GM12878 (cell line): Measurements from ENCODE around the gene NOP14. TPM values are rescaled to one million over a fixed set of nuclear protein-coding genes. Genes with fewer than 3 reads are reported as not detected.

Source experiments
- BHLHE40 ChIP-seq, 2 experiments: fragments of 450-650 bp in 1 of 2; IDR thresholded peaks; 2 replicates each; pipeline ENCODE4 v1.6.1; 2011 to 2017; ENCODE audit warnings: low read depth in 2 of 2, borderline replicate concordance in 1 of 2, improper control_type of control experiment in 1 of 2, low read length in 1 of 2, mild to moderate bottlenecking in 1 of 2
- CREM ChIP-seq: IDR thresholded peaks from 2 replicates; pipeline ENCODE4 v1.6.1; 2014; ENCODE audit warnings: antibody characterized with exemption, low read depth
- CTCF ChIP-seq, 3 experiments: IDR thresholded peaks in 2 of 3; conservative IDR thresholded peaks in 1 of 3; 2 replicates each; pipeline ENCODE4 v1.5.1; 2011; ENCODE audit warnings: low read depth in 3 of 3, low read length in 3 of 3, mild to moderate bottlenecking in 3 of 3, control low read depth in 2 of 3, moderate library complexity in 2 of 3, inconsistent platforms in 1 of 3, mixed read lengths in 1 of 3; ENCODE audit not compliant: control insufficient read depth in 2 of 3, insufficient read depth in 1 of 3; ENCODE audit errors: extremely low read depth in 1 of 3
- CUX1 ChIP-seq: IDR thresholded peaks from 2 replicates; pipeline ENCODE4 v1.6.1; 2012; ENCODE audit warnings: improper control_type of control experiment, low read depth, low read length; ENCODE audit not compliant: insufficient replicate concordance
- E2F8 ChIP-seq: fragments of 450-650 bp; IDR thresholded peaks from 2 replicates; pipeline ENCODE4 v1.6.1; 2018; ENCODE audit warnings: mild to moderate bottlenecking, low read depth, moderate library complexity; ENCODE audit not compliant: partially characterized antibody
- ELK1 ChIP-seq: IDR thresholded peaks from 2 replicates; pipeline ENCODE4 v1.6.1; 2012; ENCODE audit warnings: low read depth, low read length, improper control_type of control experiment
- GATAD2B ChIP-seq: fragments of 450-650 bp; conservative IDR thresholded peaks from 2 replicates; pipeline ENCODE4 v1.6.1; 2017; ENCODE audit warnings: low read depth, mild to moderate bottlenecking, moderate library complexity
- HDAC2 ChIP-seq: fragments of 200-600 bp; sonication (generic); IDR thresholded peaks from 2 replicates; pipeline ENCODE4 v1.6.1; 2017
- MEF2B ChIP-seq: fragments of 450-650 bp; IDR thresholded peaks from 2 replicates; pipeline ENCODE4 v1.6.1; 2018; ENCODE audit warnings: mild to moderate bottlenecking, moderate library complexity; ENCODE audit not compliant: partially characterized antibody, poor library complexity, severe bottlenecking
- MYC ChIP-seq: IDR thresholded peaks from 2 replicates; pipeline ENCODE4 v1.6.1; 2011; ENCODE audit warnings: mild to moderate bottlenecking, low read length, moderate library complexity, inconsistent platforms; ENCODE audit not compliant: insufficient read depth, insufficient replicate concordance, insufficient read length, severe bottlenecking
- NFXL1 ChIP-seq: fragments of 450-650 bp; IDR thresholded peaks from 2 replicates; pipeline ENCODE4 v1.6.1; 2017; ENCODE audit warnings: antibody characterized with exemption, mild to moderate bottlenecking, borderline replicate concordance
- POLR2AphosphoS2 ChIP-seq: IDR thresholded peaks from 2 replicates; pipeline ENCODE4 v1.6.1; 2011; ENCODE audit warnings: low read depth, mild to moderate bottlenecking, low read length, improper control_type of control experiment, moderate library complexity
- RB1 ChIP-seq: fragments of 450-650 bp; formaldehyde crosslinking; IDR thresholded peaks from 2 replicates; pipeline ENCODE4 v1.6.1; 2017; ENCODE audit warnings: mild to moderate bottlenecking, borderline replicate concordance
- TAF1 ChIP-seq: IDR thresholded peaks from 2 replicates; pipeline ENCODE4 v1.6.1; 2011; ENCODE audit warnings: mild to moderate bottlenecking, low read depth, low read length, borderline replicate concordance
- TCF12 ChIP-seq: IDR thresholded peaks from 2 replicates; pipeline ENCODE4 v1.6.1; 2011; ENCODE audit warnings: low read depth, mild to moderate bottlenecking, low read length
- YY1 ChIP-seq: IDR thresholded peaks from 2 replicates; pipeline ENCODE4 v1.6.1; 2011; ENCODE audit warnings: low read depth, mild to moderate bottlenecking, low read length
- polyA plus RNA-seq, 11 experiments: library from polyadenylated mRNA; depleted of rRNA in 4 of 11; unstranded in 6 of 11; stranded (reverse) in 5 of 11; fragments of >200 nt; fragmentation: Nextera tagmentation in 4 of 11; fragmentation: Illumina TruSeq in 1 of 11; extraction: Ambion mirVana in 4 of 11; extraction: Trizol in 1 of 11; gene quantifications; 1 replicate in 1 of 11; 2 replicates in 10 of 11; pipeline versions ENCODE4 v1.2.1 to v1.2.3, GENCODE V29; 2011 to 2016; ENCODE audit warnings: inconsistent platforms in 2 of 11, missing spikeins in 2 of 11, low read depth in 1 of 11
- total RNA-seq, 4 experiments: library from RNA; depleted of rRNA in 3 of 4; stranded (reverse); fragments of >200 nt in 3 of 4; fragmentation: Illumina TruSeq in 1 of 4; extraction: Trizol in 1 of 4; gene quantifications; 2 replicates each; pipeline versions ENCODE4 v1.2.1 to v1.2.3, GENCODE V29; 2013 to 2021

NOP14 gene
- total and polyA plus RNA-seq, 10 of the 15 experiments (the other 5 are each of a cell fraction or from before 2014, with no cell fraction given), result 13.8 to 80.6 (median 49.7) TPM

GRCh38 chr4:2934813-2935761 lies 28.1 kb downstream of the NOP14 start (continued):
- TF ChIP-seq BHLHE40 (IDR thresholded peaks at IDR 0.05; ENCODE audit: borderline replicate concordance in 1 of 2, low read depth in 2 of 2, low read length in 1 of 2), result peak; percentile 96 to 99
- no peak for TF ChIP-seq NFXL1
- TF ChIP-seq TAF1, result peak; percentile 94
- TF ChIP-seq TCF12, result peak; percentile 53; the same call in 1 of the 2 replicates
- peak; percentile 90 for TF ChIP-seq CREM
- no peak for TF ChIP-seq CUX1
- TF ChIP-seq MYC, result no peak
- TF ChIP-seq GATAD2B, result peak; percentile 75
- TF ChIP-seq CTCF (IDR thresholded peaks at IDR 0.05 in 2 of 3, conservative IDR thresholded peaks at IDR 0.05 in 1 of 3; ENCODE audit: control insufficient read depth in 2 of 3, extremely low read depth in 1 of 3, insufficient read depth in 1 of 3, low read depth in 3 of 3, low read length in 3 of 3), result 0 out of 6 replicates have a peak, but pooled peaks of 1 of the 3 experiments have one; percentile 12
- no peak for TF ChIP-seq E2F8
- peak; percentile 63; the same call in 1 of the 2 replicates for TF ChIP-seq YY1
- TF ChIP-seq HDAC2, result no peak
- TF ChIP-seq POLR2AphosphoS2, result peak; percentile 71; the same call in 1 of the 2 replicates
- peak; percentile 94 for TF ChIP-seq ELK1
- no peak for TF ChIP-seq MEF2B
- TF ChIP-seq RB1, result peak; percentile 83; the same call in 1 of the 2 replicates
